HEK293 (cell line): Measurements from ENCODE around the gene FHIT.

ENCODE experiments used
- GLIS2 ChIP-seq: fragments of 450-650 bp; formaldehyde crosslinking; IDR thresholded peaks from 2 replicates; pipeline ENCODE4 v1.5.1; 2016; ENCODE audit warnings: missing biosample characterization, missing genetic modification characterization
- HOXC10 ChIP-seq: sonication (generic); formaldehyde crosslinking; IDR thresholded peaks from 2 replicates; pipeline ENCODE4 v1.8.1; 2023; ENCODE audit warnings: mild to moderate bottlenecking, missing genetic modification reagents
- YY1 ChIP-seq: fragments of 450-650 bp; formaldehyde crosslinking; IDR thresholded peaks from 2 replicates; pipeline ENCODE4 v1.5.1; 2018; ENCODE audit warnings: missing biosample characterization, missing genetic modification characterization
- ZBTB8A ChIP-seq: fragments of 450-650 bp; formaldehyde crosslinking; IDR thresholded peaks from 2 replicates; pipeline ENCODE4 v1.5.1; 2016; ENCODE audit warnings: missing biosample characterization, missing genetic modification characterization
- ZFP37 ChIP-seq: fragments of 450-650 bp; formaldehyde crosslinking; IDR thresholded peaks from 2 replicates; pipeline ENCODE4 v1.5.1; 2016; ENCODE audit warnings: missing biosample characterization, missing genetic modification characterization
- ZNF350 ChIP-seq: fragments of 450-650 bp; formaldehyde crosslinking; IDR thresholded peaks from 2 replicates; pipeline ENCODE4 v1.5.0; 2017; ENCODE audit warnings: missing biosample characterization, mild to moderate bottlenecking, missing genetic modification characterization
- ZNF394 ChIP-seq: fragments of 450-650 bp; formaldehyde crosslinking; IDR thresholded peaks from 2 replicates; pipeline ENCODE4 v1.5.1; 2016; ENCODE audit warnings: missing biosample characterization, missing genetic modification characterization, mild to moderate bottlenecking, moderate library complexity, borderline replicate concordance
- ZNF433 ChIP-seq: fragments of 450-650 bp; formaldehyde crosslinking; IDR thresholded peaks from 2 replicates; pipeline ENCODE4 v1.5.1; 2016; ENCODE audit warnings: missing biosample characterization, missing genetic modification characterization, low read depth
- ZNF776 ChIP-seq: fragments of 450-650 bp; formaldehyde crosslinking; IDR thresholded peaks from 2 replicates; pipeline ENCODE4 v1.5.0; 2017; ENCODE audit warnings: missing biosample characterization, missing genetic modification characterization, borderline replicate concordance
- TF ChIP-seq, protein P1 (sequence below): fragments of 450-650 bp; formaldehyde crosslinking; IDR thresholded peaks from 2 replicates; pipeline ENCODE4 v1.5.1; 2016; ENCODE audit warnings: missing biosample characterization, missing genetic modification characterization
- TF ChIP-seq, protein P2 (sequence below): fragments of 450-650 bp; IDR thresholded peaks from 2 replicates; pipeline ENCODE4 v1.5.1; 2018; ENCODE audit warnings: missing biosample characterization, missing genetic modification characterization

DNA sequence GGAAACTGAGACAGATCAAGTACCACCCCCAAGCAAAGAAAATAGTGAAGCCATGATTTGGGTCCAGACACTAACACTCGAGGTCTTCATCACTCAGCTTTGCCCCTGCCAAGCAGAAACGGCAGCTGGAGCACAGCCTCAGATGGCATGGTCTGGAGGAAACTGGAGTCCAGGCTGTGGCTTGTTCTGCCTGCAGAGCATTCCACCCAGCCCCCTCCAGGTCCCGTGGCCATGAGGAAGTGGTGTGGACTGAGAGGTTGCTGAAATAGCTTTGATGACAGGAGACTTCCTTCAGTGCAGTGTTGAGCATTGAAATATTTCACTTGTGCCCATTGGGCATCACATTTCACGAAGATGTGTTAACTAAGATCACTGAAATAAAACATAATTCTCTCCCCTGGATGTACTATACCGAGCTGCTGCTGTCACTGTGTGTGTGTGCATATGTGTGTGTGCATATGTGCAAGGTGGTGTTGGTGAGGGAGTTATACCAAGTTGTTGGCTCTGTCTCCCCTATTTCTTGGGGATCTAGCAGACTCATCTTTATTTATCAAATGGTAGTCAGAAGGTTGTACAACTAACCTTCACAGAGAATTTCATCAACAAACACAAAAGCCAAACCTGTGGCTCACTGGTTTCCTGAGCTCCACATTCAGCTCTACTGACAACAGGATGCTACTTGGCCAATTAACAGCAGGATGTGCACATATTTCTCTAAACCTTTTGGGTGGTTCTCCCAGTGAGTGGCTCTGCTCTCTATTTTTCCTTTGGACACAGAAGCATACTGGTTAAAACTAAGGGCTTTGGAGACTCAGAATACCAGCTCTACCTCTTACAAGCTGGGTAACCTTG lies 1541.3 kb downstream of the FHIT start:
- TF ChIP-seq YY1 (no peak), ZNF350 (no peak), ZBTB8A (tag by site-specific recombination) (no peak), ZFP37 (tag by site-specific recombination) (no peak), HOXC10 (CRISPR knock-in tag) (no peak), ZNF394 (no peak), GLIS2 (tag by site-specific recombination) (no peak), ZNF433 (tag by site-specific recombination) (no peak), ZNF776 (tag by site-specific recombination) (no peak)
- TF ChIP-seq, protein P1, sequence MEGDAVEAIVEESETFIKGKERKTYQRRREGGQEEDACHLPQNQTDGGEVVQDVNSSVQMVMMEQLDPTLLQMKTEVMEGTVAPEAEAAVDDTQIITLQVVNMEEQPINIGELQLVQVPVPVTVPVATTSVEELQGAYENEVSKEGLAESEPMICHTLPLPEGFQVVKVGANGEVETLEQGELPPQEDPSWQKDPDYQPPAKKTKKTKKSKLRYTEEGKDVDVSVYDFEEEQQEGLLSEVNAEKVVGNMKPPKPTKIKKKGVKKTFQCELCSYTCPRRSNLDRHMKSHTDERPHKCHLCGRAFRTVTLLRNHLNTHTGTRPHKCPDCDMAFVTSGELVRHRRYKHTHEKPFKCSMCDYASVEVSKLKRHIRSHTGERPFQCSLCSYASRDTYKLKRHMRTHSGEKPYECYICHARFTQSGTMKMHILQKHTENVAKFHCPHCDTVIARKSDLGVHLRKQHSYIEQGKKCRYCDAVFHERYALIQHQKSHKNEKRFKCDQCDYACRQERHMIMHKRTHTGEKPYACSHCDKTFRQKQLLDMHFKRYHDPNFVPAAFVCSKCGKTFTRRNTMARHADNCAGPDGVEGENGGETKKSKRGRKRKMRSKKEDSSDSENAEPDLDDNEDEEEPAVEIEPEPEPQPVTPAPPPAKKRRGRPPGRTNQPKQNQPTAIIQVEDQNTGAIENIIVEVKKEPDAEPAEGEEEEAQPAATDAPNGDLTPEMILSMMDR, result no peak
- TF ChIP-seq, protein P2, sequence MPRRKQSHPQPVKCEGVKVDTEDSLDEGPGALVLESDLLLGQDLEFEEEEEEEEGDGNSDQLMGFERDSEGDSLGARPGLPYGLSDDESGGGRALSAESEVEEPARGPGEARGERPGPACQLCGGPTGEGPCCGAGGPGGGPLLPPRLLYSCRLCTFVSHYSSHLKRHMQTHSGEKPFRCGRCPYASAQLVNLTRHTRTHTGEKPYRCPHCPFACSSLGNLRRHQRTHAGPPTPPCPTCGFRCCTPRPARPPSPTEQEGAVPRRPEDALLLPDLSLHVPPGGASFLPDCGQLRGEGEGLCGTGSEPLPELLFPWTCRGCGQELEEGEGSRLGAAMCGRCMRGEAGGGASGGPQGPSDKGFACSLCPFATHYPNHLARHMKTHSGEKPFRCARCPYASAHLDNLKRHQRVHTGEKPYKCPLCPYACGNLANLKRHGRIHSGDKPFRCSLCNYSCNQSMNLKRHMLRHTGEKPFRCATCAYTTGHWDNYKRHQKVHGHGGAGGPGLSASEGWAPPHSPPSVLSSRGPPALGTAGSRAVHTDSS (tag by site-specific recombination), result no peak
